Measurements from ENCODE around the gene CHST15.

Gene CHST15

GRCh38 chr10:123995461-123996131, 97.8 kb downstream of the CHST15 start:
- FAIRE-seq: no peak

DNA sequence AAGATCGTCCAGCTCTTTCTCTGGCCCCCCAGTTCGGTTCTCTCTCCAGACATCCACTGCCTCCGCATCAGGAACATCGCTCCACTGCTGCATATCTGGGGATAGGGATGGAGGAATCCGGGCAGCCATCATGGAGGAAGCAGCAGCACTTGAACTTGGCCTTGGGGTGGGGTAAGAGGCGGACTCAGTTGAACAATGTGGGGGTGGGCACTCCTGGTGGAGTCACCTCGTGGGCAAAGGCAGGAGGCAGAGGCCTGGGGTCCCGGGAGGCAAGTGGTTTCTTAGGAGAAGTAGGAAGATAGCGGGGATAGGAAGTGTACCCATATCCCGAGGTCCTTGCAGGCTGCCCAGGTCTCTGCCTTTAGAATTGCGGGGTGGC, 98.3 kb downstream of the CHST15 start:
- no peak for FAIRE-seq

DNA sequence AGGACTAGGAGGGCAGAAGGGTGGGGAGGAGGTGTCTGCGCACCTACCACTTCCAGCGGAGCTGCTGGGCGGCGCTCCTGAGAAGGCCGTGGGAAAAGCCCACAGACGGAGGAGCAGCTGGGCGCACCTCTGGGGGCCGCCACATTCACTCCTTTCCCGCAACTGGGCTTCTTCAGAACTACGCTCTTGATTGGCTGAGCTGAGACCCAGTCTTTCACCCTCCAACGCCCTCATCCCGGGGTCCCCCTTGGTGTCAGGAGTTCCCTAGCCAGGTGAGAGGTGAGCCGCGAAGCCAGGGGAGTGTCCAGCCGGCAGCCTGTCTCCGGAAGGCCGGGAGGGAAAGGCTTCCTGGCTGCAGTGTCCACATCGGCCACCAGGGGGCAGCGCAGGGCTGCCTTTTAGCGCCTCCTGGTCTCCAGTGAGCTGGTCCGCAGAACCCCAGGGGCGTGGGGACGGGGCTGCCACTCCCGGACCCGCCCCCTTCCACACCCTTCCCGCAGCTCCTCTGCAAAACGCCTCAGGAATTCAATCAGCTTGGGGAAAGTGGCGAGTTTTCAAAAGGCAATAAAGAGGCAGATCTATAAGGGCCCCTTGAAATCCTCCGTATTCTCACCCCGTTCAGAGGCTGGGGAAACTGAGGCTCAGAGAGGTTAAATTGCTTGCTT, 98.8 kb downstream of the CHST15 start:
- FAIRE-seq: no peak

DNA sequence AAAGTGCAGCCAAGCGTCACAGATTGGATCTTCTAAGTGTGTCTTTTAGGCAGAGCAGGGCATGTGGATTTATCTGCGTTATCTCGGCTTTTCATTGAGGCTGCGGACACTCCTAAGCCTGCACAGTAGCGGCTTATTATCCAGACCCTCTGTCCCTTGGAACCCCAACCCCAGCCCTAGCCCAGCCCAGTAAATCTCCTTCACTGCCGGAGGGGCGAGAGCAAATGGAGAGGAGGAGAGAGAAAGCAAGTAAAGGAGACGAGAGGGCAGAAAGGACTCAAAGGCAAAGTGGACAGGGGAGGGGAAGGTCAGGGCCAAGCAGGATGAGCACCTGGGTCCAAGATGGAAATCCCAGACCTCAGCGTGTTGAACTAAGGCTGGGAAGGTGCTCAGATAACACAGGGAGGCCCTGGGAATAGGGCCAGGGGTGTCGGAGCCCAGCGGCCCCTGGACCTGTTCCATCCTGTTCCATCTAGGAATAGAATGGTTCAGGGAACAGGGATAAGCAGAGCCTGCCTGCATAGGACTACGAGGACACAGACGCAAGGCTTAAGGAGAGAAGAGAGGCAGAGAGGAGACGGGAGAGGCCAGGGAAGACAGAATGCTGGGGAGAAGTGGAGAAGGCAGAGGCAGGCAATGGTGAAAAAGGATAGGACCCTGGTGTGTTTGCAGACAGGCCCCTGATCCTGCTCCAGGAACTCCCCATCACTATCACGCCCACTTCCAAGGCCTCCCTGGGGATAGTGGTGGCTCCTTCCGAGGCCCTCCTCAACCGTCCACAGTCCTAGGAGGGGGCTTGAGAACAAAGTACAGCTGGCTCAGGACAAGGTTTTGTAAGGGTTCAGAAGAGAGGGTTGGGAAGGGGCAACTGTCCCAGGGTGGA, 99.6 kb downstream of the CHST15 start:
- no peak for FAIRE-seq

DNA sequence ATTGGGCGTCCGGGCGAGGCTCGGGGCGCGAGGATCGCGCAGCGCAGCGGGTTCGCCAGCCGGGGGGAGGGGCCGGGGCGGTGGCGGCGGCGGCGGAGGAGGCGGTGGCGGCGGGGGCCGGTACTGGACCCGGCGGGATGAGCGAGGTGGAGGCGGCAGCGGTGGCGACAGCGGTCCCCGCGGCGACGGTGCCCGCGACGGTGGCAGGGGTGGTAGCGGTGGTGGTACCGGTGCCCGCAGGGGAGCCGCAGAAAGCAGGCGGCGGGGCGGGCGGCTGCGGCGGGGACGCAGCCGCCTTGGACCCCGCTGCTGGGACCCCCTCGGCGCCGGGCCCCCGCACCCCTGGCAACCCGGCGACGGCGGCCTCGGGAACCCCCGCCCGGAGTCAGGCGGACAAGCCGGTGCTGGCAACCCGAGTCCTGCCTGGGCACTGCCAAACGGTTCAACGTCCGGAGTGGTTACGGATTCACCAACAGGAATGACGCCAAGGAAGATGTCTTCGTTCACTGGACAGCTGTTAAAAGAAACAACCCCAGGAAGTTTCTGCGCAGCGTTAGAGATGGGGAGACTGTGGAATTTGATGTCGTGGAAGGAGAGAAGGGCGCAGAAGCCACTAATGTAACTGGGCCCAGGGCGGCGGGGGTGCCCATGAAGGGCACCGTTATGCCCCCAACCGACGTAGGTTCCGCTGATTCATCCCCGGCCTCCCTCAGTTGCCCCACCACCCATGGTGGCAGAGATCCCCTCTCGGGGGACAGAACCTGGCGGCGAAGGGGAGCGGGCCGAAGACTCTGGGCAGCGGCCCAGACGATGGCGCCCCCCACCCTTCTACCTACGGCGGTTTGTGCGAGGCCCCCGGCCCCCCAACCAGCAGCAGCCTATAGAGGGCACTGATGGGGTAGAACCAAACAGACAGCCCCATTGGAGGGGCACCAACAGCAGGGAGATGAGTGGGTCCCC, 101.5 kb downstream of the CHST15 start:
- no peak for FAIRE-seq

DNA sequence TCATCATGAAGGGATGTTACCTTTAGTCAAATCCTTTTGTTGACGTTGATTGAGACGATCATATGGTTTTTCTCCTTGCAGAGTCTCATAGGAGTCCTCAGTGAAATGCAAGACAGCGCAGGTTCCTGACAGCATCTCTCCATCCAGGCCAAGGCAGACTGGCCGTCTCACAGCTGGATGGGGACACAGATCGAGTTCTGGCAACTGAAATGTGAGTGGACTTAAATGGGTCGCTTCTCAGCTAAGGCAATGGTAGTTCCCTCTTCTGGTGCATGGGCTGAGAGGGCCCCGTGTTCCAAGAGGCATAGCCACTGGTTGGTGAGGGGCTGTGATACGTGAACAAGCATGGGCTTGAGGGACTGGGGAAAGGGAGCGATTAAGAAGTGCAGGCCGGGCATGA, 102.5 kb downstream of the CHST15 start:
- no peak for FAIRE-seq

DNA sequence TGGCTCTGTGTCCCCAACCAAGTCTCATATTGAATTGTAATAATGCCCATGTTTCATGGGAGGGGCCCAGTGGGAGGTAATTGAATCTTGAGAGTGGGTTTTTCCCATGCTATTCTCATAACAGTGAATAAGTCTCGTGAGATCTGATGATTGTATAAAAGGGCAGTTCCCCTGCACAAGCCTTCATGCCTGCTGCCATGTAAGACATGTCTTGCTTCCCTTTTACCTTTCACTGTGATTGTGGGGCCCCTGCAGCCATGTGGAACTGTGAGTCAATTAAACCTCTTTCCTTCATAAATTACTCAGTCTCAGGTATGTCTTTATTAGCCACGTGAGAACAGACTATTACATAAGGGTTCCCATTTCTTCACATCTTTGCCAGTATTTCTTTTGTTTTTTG, 104.7 kb downstream of the CHST15 start:
- no peak for FAIRE-seq

- FAIRE-seq: no peak
These were observed 106.7 kb downstream of the CHST15 start for GRCh38 chr10:123986736-123987135.

GRCh38 chr10:123974406-123974805, 119.0 kb downstream of the CHST15 start:
- no peak for FAIRE-seq

DNA sequence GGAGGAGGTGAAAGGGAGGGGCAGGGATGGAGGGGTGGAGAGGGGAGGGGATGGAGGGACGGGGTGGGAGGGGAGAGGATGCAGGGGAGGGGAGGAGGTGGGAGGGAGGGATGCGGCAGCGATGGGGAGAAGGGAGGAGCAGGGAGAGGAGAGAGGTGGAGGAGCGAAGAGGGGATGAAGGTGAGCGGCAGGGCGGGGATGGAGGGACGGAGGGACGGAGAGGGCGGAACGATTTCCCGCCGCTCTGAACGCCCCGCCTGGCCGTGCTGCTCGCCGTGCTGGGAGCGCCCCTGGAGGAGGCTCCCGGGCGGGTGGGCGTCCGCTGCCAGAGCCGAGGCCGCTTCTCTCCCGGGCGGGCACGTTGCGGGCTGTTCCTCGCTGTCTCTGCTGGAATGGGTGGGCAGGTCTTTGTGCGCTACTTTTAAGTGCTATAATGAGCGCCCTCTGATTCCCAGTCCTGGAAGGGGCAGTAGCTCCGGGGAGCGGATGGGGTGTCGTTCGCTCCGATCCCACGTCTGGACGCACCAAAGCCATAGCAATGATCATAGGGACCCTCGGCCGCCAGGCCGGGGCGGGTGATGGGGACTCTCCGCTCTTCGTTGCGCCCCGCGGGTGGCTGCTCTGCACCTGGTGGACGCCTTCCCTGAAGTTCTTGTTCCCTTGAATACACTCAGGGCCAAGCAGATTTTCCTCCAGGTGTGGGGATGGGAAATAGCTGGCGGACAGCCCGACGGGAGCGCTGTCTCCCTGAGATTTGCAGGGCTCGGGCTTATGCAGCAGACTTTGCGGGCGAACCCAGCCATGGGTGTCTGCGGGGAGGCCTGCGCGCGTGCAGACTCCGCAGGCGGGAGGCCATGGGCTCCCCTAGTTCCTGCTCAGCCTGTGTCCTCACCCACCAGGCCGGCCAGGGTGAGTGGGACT, 120.7 kb downstream of the CHST15 start:
- FAIRE-seq: no peak

- no peak for FAIRE-seq
These were observed 122.5 kb downstream of the CHST15 start for GRCh38 chr10:123970927-123971286.

- no peak for FAIRE-seq
These were observed 123.0 kb downstream of the CHST15 start for GRCh38 chr10:123970207-123970926.

GRCh38 chr10:123967626-123968243, 125.7 kb downstream of the CHST15 start:
- FAIRE-seq: no peak

DNA sequence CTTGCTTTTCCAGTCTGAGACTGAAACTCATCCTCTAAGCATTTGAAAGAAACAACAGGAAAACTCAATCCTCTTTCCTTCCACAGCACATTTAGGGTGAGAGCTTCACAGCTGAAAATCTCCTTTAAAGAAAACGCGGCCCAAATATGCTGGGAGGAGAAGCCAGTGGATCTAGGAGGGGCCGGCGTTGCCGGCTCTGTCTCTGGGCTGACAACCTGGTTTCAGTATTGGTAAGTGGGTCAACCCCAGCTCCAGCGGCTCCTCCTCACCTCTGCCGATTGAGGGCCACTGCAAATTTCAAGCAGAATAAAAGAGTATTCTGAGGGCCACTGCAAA, 126.5 kb downstream of the CHST15 start:
- FAIRE-seq: no peak

DNA sequence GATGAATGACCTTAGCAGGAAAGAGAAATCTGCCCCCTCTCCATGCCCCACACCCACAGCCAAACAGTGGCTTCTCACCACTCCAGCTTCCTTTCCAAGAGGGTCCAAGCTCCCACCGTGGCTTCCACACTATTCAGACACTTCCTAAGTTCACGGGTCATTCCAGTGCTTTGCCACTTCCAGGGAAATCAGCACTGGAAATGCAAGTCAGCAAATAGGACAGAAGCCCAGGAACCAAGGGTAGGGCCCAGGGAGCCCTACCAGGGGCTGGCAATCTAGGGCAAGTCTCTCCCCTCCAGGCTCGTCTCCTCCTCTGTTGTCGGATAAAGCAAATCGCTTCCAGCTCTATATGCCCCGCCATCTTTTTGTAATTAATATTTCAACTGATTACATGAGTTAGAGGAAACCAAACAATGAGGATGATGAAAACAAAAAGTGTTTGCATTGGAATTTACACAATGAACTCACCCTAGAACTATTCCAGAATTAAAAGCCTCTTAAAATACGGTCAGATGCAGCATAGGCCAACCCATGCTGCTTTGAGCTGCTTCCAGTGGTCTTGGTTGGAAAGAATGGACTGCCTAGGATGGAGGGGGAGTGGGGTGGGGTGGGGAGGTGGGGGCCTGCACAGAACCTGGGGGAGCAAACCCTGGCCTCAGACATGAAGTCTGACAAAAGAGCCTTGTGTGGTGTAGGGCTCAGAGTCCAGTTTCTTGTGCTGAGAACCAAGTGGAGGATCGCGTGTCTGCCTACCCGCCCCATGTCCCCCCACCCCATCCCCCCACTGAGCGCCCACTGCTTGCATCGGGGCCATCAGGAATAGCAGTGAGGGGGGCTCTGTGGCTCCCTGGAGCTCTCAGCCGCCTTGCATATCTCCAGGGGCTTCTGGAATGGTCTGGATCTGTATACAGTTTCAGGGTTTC, 127.2 kb downstream of the CHST15 start:
- FAIRE-seq: no peak

DNA sequence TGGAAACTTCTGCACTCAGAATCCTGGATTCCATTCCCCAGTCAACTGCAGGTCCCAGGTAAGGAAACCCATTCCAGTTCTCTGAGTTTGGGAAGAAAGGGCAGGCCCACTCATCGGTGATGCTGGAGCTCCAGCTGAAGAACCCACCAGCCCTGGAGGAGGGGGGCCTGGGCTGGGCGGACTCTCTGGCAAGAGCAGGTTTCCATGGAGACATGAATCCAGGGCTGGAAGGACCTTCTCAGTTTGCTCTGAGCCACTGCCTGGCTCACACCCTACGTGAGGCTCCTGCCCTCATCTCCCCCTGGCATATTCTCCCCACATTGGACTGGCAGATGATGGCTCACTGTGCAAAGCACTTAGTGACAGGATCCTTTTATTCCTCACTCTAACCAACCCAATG, 128.4 kb downstream of the CHST15 start:
- no peak for FAIRE-seq

DNA sequence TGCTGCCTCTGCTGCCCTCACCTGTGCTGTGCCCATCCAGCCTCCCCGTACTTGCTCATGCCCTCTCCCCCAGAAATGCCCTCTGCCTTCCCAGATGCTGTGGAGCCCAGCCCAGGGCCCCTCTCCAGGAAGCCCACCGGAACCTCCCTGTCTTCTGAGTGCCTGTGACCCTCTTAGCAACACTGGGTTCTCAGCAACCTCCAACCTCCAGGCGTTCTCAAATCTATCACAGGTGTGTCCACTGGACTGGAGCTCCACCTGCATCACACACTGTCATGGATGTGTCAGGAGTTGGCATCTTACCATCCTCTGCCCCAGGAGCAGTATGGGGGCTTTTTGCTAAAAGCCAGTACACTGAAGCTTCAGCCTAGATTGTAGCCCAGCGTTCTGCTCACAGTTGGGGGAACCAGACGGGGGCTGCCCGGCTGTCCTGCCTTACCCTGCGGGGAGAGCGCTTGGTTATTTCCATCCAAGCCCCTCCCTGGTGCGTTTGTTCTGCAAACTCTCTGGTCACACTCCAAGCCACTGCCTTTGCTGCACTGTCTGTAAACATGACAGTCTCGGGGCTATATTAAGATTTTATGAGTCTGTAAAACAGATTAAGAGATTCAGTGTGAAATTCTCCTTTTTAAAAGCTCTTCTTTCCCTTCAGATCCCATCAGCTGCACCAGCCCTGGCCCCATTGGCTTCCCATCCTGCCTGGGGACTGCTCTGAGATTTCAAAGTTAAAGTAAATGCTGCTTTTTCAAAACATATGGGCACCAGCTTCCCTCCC, 130.5 kb downstream of the CHST15 start:
- FAIRE-seq: no peak

DNA sequence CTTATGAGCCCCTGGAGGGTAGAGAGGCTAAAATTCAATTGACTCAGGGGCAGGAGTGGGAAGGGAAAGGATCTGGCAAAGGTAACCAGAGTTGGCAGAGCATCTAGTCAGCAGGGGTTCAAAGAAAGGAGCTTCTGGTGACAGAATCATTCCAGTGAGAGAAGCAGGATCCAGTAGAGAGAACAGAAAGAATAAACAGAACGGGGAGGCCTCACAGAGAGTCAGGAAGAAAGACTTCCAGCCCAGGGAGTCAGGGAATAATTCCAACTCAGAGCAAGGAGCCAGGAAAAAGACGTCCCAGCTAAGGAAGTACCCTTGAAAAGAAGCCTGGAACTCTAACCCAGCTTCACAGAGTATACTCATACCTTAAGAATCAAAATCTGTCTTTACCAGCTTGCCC, 135.2 kb downstream of the CHST15 start:
- FAIRE-seq: no peak
